Liver (tissue), 3 donors: Measurements from ENCODE around the gene SLBP.

ENCODE experiments used
- ATF3 ChIP-seq: IDR thresholded peaks from 2 replicates; pipeline ENCODE4 v1.6.1; 2016; ENCODE audit warnings: antibody characterized with exemption
- FOXA1 ChIP-seq: IDR thresholded peaks from 2 replicates; pipeline ENCODE4 v1.6.1; 2016; ENCODE audit warnings: antibody characterized with exemption
- JUND ChIP-seq, 2 donors: IDR thresholded peaks; 2 replicates each; pipeline ENCODE4 v1.6.1; 2016; ENCODE audit warnings: antibody characterized with exemption in 2 of 2
- MAX ChIP-seq: IDR thresholded peaks from 2 replicates; pipeline ENCODE4 v1.6.1; 2016; ENCODE audit warnings: antibody characterized with exemption
- RAD21 ChIP-seq, 2 donors: IDR thresholded peaks; 2 replicates each; pipeline ENCODE4 v1.6.1; 2016; ENCODE audit warnings: antibody characterized with exemption in 2 of 2, mild to moderate bottlenecking in 2 of 2
- RXRA ChIP-seq, 2 donors: IDR thresholded peaks; 2 replicates each; pipeline ENCODE4 v1.6.1; 2017 to 2018; ENCODE audit warnings: antibody characterized with exemption in 2 of 2, mild to moderate bottlenecking in 1 of 2
- YY1 ChIP-seq: IDR thresholded peaks from 2 replicates; pipeline ENCODE4 v1.6.1; 2016; ENCODE audit warnings: antibody characterized with exemption, mild to moderate bottlenecking
- TF ChIP-seq, protein P1 (sequence below): IDR thresholded peaks from 2 replicates; pipeline ENCODE4 v1.6.1; 2016; ENCODE audit warnings: antibody characterized with exemption, mild to moderate bottlenecking
- TF ChIP-seq, protein P2 (sequence below): fragments of 150-350 bp; IDR thresholded peaks from 2 replicates; pipeline ENCODE4 v1.5.1; 2017; ENCODE audit warnings: improper control_type of control experiment, low read depth, low read length; ENCODE audit not compliant: missing input control
- TF ChIP-seq, protein P3 (sequence below): IDR thresholded peaks from 2 replicates; pipeline ENCODE4 v1.6.1; 2016; ENCODE audit warnings: antibody characterized with exemption
- donor health status: healthy.
- donor health status: healthy.

DNA sequence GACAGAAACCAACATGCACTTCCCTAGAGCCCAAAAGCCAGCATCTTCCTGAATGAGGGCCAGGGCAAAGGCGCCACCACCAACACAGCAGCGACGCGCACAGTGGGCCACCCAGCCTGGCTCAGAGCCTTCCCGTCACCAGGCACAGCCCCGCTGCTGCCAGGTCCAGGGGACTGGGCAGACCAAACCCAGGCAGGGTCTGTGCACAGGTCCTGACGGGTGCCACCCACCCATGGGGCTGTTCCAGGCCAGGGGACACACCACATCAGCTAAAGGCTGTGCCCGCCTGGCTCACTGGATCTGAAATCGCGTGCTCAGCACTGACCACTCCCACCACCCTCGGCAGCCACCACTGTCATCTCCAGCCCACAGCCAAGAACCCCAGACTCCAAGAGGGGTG is 41.8 kb downstream of the SLBP start:
- TF ChIP-seq, protein P1, sequence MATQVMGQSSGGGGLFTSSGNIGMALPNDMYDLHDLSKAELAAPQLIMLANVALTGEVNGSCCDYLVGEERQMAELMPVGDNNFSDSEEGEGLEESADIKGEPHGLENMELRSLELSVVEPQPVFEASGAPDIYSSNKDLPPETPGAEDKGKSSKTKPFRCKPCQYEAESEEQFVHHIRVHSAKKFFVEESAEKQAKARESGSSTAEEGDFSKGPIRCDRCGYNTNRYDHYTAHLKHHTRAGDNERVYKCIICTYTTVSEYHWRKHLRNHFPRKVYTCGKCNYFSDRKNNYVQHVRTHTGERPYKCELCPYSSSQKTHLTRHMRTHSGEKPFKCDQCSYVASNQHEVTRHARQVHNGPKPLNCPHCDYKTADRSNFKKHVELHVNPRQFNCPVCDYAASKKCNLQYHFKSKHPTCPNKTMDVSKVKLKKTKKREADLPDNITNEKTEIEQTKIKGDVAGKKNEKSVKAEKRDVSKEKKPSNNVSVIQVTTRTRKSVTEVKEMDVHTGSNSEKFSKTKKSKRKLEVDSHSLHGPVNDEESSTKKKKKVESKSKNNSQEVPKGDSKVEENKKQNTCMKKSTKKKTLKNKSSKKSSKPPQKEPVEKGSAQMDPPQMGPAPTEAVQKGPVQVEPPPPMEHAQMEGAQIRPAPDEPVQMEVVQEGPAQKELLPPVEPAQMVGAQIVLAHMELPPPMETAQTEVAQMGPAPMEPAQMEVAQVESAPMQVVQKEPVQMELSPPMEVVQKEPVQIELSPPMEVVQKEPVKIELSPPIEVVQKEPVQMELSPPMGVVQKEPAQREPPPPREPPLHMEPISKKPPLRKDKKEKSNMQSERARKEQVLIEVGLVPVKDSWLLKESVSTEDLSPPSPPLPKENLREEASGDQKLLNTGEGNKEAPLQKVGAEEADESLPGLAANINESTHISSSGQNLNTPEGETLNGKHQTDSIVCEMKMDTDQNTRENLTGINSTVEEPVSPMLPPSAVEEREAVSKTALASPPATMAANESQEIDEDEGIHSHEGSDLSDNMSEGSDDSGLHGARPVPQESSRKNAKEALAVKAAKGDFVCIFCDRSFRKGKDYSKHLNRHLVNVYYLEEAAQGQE, result no peak
- TF ChIP-seq, protein P2, sequence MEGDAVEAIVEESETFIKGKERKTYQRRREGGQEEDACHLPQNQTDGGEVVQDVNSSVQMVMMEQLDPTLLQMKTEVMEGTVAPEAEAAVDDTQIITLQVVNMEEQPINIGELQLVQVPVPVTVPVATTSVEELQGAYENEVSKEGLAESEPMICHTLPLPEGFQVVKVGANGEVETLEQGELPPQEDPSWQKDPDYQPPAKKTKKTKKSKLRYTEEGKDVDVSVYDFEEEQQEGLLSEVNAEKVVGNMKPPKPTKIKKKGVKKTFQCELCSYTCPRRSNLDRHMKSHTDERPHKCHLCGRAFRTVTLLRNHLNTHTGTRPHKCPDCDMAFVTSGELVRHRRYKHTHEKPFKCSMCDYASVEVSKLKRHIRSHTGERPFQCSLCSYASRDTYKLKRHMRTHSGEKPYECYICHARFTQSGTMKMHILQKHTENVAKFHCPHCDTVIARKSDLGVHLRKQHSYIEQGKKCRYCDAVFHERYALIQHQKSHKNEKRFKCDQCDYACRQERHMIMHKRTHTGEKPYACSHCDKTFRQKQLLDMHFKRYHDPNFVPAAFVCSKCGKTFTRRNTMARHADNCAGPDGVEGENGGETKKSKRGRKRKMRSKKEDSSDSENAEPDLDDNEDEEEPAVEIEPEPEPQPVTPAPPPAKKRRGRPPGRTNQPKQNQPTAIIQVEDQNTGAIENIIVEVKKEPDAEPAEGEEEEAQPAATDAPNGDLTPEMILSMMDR, result no peak
- TF ChIP-seq MAX (no peak), RAD21 (IDR thresholded peaks at IDR 0.05) (no peak), RXRA (IDR thresholded peaks at IDR 0.05) (no peak), ATF3 (no peak), JUND (IDR thresholded peaks at IDR 0.05) (no peak), YY1 (no peak), FOXA1 (no peak)
- TF ChIP-seq, protein P3, sequence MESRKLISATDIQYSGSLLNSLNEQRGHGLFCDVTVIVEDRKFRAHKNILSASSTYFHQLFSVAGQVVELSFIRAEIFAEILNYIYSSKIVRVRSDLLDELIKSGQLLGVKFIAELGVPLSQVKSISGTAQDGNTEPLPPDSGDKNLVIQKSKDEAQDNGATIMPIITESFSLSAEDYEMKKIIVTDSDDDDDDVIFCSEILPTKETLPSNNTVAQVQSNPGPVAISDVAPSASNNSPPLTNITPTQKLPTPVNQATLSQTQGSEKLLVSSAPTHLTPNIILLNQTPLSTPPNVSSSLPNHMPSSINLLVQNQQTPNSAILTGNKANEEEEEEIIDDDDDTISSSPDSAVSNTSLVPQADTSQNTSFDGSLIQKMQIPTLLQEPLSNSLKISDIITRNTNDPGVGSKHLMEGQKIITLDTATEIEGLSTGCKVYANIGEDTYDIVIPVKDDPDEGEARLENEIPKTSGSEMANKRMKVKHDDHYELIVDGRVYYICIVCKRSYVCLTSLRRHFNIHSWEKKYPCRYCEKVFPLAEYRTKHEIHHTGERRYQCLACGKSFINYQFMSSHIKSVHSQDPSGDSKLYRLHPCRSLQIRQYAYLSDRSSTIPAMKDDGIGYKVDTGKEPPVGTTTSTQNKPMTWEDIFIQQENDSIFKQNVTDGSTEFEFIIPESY, result no peak
